Activated CD4-positive, alpha-beta memory T cell treated with anti-CD3 and anti-CD28 coated beads, Interleukin-2, amount 10 ng/mL, durations not matched to agents 7 days and 5 days (primary cell): ENCODE data around the gene TNPO1. TPM values are rescaled to one million over a fixed set of nuclear protein-coding genes. Genes with fewer than 3 reads are reported as not detected.

Experiments used
- CTCF ChIA-PET: fragments of 350-600 bp; sonication (Branson Sonifier 250); formaldehyde crosslinking; loops from one replicate; lab custom pipeline; 2021; ENCODE audit warnings: antibody characterized with exemption, inconsistent platforms; lab: Charles Lee
- POLR2A ChIA-PET: fragments of 350-600 bp; sonication (Branson Sonifier 250); formaldehyde crosslinking; loops from one replicate; lab custom pipeline; 2021; ENCODE audit warnings: antibody characterized with exemption; lab: Charles Lee
- DNase-seq: peaks from one replicate; pipeline ENCODE4 v3.0.0-alpha.2; 2020
- H3K27ac Mint-ChIP-seq: one replicate; pipeline ENCODE4 v1.8.0; 2021; ENCODE audit warnings: mild to moderate bottlenecking, mixed read lengths
- H3K27me3 Mint-ChIP-seq: one replicate; pipeline ENCODE4 v1.8.0; 2021; ENCODE audit warnings: mixed read lengths
- H3K36me3 Mint-ChIP-seq: one replicate; pipeline ENCODE4 v1.8.0; 2021; ENCODE audit warnings: low read depth, mixed read lengths
- H3K4me1 Mint-ChIP-seq: one replicate; pipeline ENCODE4 v1.8.0; 2021; ENCODE audit warnings: mixed read lengths
- H3K4me3 Mint-ChIP-seq: one replicate; pipeline ENCODE4 v1.8.0; 2021; ENCODE audit warnings: mild to moderate bottlenecking, mixed read lengths
- H3K9me3 Mint-ChIP-seq: one replicate; pipeline ENCODE4 v1.8.0; 2021; ENCODE audit warnings: mixed read lengths
- total RNA-seq, 2 experiments: library from RNA; stranded (reverse); gene quantifications; one replicate each; pipeline ENCODE4 v1.2.3, GENCODE V29; 2021

TNPO1 gene
- total RNA-seq, 2 experiments from 2014 or later = 67.1 to 78.3 TPM

DNA sequence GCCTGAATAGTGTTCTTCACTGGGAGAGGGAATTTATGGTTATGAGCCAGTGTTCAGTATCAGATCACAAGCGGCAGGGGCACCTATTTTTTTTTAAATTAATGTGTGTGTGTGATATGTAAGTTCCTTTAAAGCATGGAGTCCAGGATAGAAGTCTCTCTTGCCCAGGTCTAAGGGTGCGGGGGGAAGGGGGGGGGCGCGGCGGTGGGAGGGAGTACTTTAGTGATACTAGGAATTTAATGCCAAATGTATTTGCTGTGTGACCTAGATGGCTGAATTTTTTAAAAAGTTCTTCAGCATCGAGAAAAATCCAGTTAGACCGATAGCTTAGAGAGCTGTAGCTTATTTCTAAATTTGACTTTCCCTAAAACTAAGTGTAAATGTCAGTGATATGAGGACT, 137.9 kb downstream of the TNPO1 start:
- Mint-ChIP-seq H3K4me3 (no peak overlapping the region), H3K36me3 (peaks cover 4% of the 10 kb centered on the region), H3K4me1 (peaks cover 20% of the 10 kb centered on the region), H3K27me3 (peaks cover 39% of the 10 kb centered on the region), H3K27ac (no peak overlapping the region), H3K9me3 (no peaks in the 10 kb centered on the region)
- POLR2A ChIA-PET = no interaction called here
- CTCF ChIA-PET = interaction anchor here (1.2 kb wide), 1 partner anchor 344 kb away, joined by 3 read pairs; no protein-coding TSS in a partner anchor
- no peak for DNase-seq

- DNase-seq = no peak
- no peaks in the 10 kb centered on the region for H3K9me3 Mint-ChIP-seq
- ChIA-PET CTCF (interaction anchor here (0.6 to 1.4 kb wide), 13 partner anchors 10 to 590 kb away, joined by 3 to 5 read pairs (median 3); no protein-coding TSS in a partner anchor), POLR2A (interaction anchor here (2.6 kb wide), 1 partner anchor 106 kb away, joined by 9 read pairs; no protein-coding TSS in a partner anchor)
- H3K36me3 Mint-ChIP-seq = peaks cover 4% of the 10 kb centered on the region
- peak overlapping the region; percentile 92 for H3K4me3 Mint-ChIP-seq
- peaks cover 37% of the 10 kb centered on the region for H3K27me3 Mint-ChIP-seq
- H3K27ac Mint-ChIP-seq = peak overlapping the region; percentile 64
- peaks cover 20% of the 10 kb centered on the region for H3K4me1 Mint-ChIP-seq
Measured at GRCh38 chr5:72955143-72955767, 138.8 kb downstream of the TNPO1 start.

GRCh38 chr5:72955768-72956323, 139.4 kb downstream of the TNPO1 start, which contains the start of gene FCHO2:
TSS of gene FCHO2 (plus strand) at chr5:72956041. CDS start at chr5:72956097, 56 bp downstream.
- CTCF ChIA-PET = interaction anchor here (0.6 to 1.4 kb wide), 14 partner anchors 9 to 591 kb away, joined by 3 to 5 read pairs (median 3); no protein-coding TSS in a partner anchor
- peak within 1 kb of the TSS; percentile 64 for H3K27ac Mint-ChIP-seq
- DNase-seq = peak; percentile 94
- POLR2A ChIA-PET = interaction anchor here (0.7 to 2.6 kb wide), 2 partner anchors 107 to 139 kb away, joined by 3 to 9 read pairs; partner anchors contain the start of gene TNPO1
- H3K9me3 Mint-ChIP-seq = no peaks in the 10 kb centered on the region
- peaks cover 20% of the 10 kb centered on the region for H3K4me1 Mint-ChIP-seq
- H3K27me3 Mint-ChIP-seq = peaks cover 37% of the 10 kb centered on the region
- peak within 1 kb of the TSS; percentile 92 for H3K4me3 Mint-ChIP-seq
- peaks cover 4% of the 10 kb centered on the region for H3K36me3 Mint-ChIP-seq

DNA sequence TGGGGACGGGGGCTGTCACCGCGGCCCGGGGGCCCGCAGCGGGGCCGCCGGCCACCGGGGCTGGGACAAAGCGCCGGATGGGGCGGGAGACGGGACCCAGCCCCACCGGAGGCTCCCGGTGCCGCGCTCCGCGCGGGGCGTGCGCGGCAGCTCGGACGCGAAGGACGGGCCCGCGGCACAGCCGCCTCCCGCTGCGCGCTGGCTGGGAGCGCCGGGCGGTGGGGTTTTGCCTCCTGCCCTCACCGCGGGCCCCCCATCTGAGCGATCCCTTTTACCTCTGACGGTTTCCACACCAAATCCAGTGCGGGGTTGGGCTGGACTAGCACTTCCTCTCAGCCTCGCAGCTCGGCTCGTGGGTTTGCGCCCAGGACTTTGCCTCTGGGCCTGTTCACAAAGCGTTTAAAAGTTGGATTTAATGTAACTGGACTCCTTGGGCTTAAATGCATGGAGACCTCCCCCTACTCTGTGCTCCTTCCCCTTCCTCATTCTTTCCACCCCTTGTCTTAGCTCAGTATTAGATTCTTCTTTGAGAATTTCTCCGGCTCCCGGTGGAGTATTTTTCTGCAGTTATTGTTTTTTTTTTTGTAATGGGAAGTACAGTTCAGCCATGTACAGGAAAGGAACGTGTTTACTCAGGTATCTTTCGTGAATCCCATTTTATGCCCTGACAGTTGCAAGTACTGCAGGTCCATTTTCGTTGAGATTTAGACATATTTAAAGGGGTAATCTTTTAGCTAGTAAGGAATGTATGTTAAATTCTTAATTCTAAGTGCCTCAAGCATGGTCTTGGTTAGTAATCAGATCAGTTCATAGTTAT, 140.1 kb downstream of the TNPO1 start:
- peak; percentile 31 for DNase-seq
- Mint-ChIP-seq H3K36me3 (peaks cover 4% of the 10 kb centered on the region), H3K9me3 (no peaks in the 10 kb centered on the region), H3K4me3 (peak overlapping the region; percentile 75), H3K27me3 (peaks cover 37% of the 10 kb centered on the region), H3K27ac (peak overlapping the region; percentile 11), H3K4me1 (peaks cover 20% of the 10 kb centered on the region)
- ChIA-PET CTCF (interaction anchor here (0.7 to 1.4 kb wide), 10 partner anchors 8 to 591 kb away, joined by 3 to 5 read pairs (median 3); no protein-coding TSS in a partner anchor), POLR2A (interaction anchor here (0.7 to 2.6 kb wide), 3 partner anchors 12 to 140 kb away, joined by 3 to 9 read pairs (median 3); partner anchors contain the start of gene TNPO1)

- POLR2A ChIA-PET = interaction anchor here (1.6 to 2.6 kb wide), 2 partner anchors 12 to 109 kb away, joined by 3 to 9 read pairs; no protein-coding TSS in a partner anchor
- H3K4me1 Mint-ChIP-seq = peaks cover 20% of the 10 kb centered on the region
- CTCF ChIA-PET = no interaction called here
- H3K9me3 Mint-ChIP-seq = no peaks in the 10 kb centered on the region
- no peak overlapping the region for H3K27ac Mint-ChIP-seq
- peaks cover 4% of the 10 kb centered on the region for H3K36me3 Mint-ChIP-seq
- no peak for DNase-seq
- peaks cover 36% of the 10 kb centered on the region for H3K27me3 Mint-ChIP-seq
- peak overlapping the region; percentile 75 for H3K4me3 Mint-ChIP-seq
Measured at GRCh38 chr5:72957337-72957736, 140.9 kb downstream of the TNPO1 start.

DNA sequence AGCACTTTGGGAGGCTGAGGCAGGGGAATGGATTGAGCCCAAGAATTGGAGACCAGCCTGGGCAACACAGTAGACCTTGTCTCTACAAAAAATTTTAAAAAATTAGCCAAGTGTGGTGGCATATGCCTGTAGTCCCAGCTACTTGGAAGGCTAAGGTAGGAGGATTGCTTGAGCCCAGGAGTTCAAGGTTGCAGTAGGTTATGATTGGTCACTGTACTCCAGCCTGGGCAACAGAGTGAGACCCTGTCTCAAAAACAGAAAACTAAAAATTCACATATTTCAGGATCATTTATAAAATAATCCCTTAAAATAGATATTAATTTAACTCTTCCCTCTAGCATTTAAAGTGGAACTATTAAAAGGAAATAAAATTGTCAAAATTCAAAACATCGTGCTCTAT, 142.8 kb downstream of the TNPO1 start:
- no peaks in the 10 kb centered on the region for H3K9me3 Mint-ChIP-seq
- no peak overlapping the region for H3K4me3 Mint-ChIP-seq
- CTCF ChIA-PET = no interaction called here
- H3K27me3 Mint-ChIP-seq = peaks cover 30% of the 10 kb centered on the region
- POLR2A ChIA-PET = no interaction called here
- no peak overlapping the region for H3K27ac Mint-ChIP-seq
- DNase-seq = no peak
- peaks cover 20% of the 10 kb centered on the region for H3K4me1 Mint-ChIP-seq
- H3K36me3 Mint-ChIP-seq = peaks cover 4% of the 10 kb centered on the region

Other genes with a start within 250 kb of the TNPO1 start
- 1 to 10 TPM; 3.1 to 3.5 TPM for gene FCHO2, start 139.4 kb downstream of the TNPO1 start, total RNA-seq